GM19395 (cell line): ENCODE results near the gene RABL6.
"Not testable (repeated sequence)": the region's sequence is repeated elsewhere in the genome, so short reads cannot be mapped to it uniquely, and the experiment has no call there.

Experiments used
- ATAC-seq: cut with Tn5 transposase; IDR thresholded peaks from one replicate; pipeline ENCODE4 v1.9.1; 2021; ENCODE audit warnings: mild to moderate bottlenecking, moderate library complexity; ENCODE audit not compliant: unreplicated experiment

The RABL6 gene

DNA sequence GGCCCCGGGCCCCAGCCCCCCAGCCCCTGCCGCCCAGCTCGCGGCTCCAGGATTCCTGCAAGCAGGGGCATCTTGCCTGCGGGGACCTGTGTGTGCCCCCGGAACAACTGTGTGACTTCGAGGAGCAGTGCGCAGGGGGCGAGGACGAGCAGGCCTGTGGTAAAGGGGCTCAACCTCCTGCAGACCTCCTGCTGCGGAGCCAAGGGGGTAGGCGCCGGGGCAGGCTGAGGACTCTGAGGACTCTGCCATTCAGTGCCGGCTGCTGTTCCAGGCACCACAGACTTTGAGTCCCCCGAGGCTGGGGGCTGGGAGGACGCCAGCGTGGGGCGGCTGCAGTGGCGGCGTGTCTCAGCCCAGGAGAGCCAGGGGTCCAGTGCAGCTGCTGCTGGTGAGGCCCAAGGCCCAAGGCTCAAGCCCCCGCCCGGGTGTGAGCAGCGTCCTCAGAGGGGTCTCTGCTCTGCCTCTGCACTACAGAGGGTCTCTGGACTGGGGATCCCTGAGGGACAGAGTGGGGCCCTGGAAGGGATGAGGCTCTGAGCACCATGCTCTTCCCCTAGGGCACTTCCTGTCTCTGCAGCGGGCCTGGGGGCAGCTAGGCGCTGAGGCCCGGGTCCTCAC, 47.8 kb downstream of the RABL6 start:
- no peak for ATAC-seq

DNA sequence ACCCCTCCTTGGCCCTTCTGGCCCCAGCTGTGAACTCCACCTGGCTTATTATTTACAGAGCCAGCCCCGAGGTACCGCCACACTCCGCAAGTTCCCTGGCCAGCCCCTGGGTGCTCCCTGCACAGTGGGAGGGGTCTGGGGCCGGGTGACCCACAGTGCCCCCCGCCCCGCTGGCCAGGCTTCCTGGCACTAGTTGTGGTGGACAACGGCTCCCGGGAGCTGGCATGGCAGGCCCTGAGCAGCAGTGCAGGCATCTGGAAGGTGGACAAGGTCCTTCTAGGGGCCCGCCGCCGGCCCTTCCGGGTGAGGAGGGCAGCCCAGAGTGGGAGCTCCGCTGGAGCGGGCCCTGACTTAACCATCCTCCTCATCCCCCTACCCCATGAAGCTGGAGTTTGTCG, 48.3 kb downstream of the RABL6 start:
- ATAC-seq, result no peak

DNA sequence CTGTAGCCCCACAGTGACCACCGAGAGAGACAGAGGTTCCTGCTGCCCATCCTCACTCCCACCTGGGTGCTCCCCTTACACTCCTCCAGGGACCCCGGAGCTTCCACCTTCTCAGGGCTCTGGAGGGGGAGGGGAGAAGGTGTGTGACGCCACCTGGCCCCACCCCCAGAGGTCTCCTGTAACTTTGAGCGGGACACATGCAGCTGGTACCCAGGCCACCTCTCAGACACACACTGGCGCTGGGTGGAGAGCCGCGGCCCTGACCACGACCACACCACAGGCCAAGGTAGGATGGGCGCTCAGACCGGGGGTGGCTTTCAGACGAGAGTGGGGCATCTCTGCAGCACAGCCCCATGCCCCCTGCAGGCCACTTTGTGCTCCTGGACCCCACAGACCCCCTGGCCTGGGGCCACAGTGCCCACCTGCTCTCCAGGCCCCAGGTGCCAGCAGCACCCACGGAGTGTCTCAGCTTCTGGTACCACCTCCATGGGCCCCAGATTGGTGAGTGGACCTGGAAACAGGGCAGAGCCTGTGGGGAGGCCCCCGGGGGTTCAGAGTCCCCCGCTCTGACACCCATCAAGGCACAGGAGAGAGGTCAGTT, 48.9 kb downstream of the RABL6 start:
- no peak for ATAC-seq

DNA sequence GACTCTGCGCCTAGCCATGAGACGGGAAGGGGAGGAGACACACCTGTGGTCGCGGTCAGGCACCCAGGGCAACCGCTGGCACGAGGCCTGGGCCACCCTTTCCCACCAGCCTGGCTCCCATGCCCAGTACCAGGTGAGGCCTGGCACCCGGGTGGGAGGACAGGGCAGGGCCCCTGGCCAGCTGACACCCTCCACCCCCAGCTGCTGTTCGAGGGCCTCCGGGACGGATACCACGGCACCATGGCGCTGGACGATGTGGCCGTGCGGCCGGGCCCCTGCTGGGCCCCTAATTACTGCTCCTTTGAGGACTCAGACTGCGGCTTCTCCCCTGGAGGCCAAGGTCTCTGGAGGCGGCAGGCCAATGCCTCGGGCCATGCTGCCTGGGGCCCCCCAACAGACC, 49.4 kb downstream of the RABL6 start:
- ATAC-seq, result no peak

DNA sequence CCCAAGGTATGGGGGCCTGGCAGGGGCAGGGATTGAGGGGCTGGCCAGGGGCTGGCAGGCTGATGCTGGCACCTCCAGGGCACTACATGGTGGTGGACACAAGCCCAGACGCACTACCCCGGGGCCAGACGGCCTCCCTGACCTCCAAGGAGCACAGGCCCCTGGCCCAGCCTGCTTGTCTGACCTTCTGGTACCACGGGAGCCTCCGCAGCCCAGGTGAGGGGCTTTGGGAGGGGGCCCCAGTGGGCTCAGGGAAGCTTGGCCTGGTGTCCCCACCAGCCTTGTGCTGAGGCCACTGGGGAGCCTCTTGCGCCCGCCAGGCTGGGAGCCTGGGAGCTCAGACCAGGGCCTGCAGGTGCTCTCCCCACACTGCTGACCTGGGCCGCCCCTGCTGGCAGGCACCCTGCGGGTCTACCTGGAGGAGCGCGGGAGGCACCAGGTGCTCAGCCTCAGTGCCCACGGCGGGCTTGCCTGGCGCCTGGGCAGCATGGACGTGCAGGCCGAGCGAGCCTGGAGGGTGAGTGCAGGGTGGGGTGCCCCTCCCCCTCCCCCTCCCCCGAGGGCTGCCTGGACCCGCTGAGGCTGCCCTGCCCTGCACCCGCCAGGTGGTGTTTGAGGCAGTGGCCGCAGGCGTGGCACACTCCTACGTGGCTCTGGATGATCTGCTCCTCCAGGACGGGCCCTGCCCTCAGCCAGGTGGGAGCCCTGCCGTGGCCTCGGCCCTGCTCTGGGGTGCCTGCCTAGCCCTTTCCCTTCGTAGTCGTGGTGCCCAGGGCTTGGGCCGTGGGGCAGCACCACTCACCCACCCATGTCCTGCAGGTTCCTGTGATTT, 50.0 kb downstream of the RABL6 start:
- ATAC-seq, result no peak

DNA sequence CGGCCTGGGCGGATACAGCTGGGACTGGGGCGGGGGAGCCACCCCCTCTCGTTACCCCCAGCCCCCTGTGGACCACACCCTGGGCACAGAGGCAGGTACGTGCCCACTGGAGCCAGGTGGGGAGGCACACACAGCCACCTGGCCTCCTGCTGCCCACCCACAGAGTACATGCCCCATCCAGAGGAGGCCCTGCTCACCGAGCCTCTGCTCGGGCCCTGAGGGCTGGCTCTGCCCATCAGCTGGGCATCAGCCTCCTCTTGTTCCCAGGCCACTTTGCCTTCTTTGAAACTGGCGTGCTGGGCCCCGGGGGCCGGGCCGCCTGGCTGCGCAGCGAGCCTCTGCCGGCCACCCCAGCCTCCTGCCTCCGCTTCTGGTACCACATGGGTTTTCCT, 50.7 kb downstream of the RABL6 start:
- no peak for ATAC-seq

DNA sequence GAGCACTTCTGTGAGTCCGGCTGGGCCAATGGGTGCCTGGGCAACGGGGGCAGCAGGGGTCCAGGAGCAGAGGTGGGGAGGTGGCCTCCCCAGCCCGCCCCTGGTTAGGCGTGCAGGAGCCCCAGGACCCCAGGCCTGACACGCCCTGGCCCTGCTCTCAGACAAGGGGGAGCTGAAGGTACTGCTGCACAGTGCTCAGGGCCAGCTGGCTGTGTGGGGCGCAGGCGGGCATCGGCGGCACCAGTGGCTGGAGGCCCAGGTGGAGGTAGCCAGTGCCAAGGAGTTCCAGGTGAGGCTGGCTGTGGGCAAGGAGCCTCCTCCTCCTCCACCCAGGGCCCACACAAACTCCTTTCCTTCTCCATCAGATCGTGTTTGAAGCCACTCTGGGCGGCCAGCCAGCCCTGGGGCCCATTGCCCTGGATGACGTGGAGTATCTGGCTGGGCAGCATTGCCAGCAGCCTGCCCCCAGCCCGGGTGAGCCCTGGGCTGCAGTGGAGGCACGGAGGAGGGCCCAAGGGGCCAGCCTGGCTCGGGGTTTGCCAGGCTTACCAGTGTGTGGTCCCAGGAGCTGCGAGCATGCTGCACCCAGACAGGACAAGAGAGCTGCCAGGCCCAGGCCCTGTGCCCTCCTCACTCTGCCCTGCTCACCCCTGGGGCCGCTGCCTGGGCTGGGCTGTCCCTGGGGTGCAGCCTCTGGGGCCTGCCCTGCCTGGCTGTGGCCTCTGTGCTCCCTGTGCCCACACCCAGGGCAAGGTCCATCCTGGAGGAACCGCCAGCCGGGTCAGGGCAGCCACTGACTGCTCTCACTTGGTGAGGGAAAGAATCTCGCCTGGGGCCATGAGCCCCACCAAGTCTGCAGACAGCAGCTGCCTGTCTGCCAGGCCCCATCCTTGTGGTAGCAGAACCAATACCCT, 51.4 kb downstream of the RABL6 start:
- no peak for ATAC-seq

DNA sequence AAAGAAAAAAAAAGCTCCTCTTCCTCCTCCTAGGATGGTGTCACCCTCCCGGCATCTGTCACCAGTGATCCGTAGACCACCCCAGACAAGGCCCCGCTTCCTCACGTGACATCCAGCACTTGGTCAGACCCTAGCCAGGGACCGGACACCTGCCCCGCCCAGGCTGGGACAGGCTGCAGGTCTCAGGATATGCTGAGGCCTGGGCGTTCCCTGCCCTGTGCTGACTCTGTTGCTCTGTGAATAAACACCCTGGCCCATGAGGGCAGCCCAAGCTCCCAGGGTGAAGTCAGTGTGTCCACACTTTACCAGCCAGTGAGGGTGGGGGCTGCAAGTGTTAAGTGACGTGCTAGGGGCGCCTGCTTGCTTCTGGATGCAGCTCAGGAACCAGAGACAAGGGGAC, 52.8 kb downstream of the RABL6 start:
- ATAC-seq, result no peak

DNA sequence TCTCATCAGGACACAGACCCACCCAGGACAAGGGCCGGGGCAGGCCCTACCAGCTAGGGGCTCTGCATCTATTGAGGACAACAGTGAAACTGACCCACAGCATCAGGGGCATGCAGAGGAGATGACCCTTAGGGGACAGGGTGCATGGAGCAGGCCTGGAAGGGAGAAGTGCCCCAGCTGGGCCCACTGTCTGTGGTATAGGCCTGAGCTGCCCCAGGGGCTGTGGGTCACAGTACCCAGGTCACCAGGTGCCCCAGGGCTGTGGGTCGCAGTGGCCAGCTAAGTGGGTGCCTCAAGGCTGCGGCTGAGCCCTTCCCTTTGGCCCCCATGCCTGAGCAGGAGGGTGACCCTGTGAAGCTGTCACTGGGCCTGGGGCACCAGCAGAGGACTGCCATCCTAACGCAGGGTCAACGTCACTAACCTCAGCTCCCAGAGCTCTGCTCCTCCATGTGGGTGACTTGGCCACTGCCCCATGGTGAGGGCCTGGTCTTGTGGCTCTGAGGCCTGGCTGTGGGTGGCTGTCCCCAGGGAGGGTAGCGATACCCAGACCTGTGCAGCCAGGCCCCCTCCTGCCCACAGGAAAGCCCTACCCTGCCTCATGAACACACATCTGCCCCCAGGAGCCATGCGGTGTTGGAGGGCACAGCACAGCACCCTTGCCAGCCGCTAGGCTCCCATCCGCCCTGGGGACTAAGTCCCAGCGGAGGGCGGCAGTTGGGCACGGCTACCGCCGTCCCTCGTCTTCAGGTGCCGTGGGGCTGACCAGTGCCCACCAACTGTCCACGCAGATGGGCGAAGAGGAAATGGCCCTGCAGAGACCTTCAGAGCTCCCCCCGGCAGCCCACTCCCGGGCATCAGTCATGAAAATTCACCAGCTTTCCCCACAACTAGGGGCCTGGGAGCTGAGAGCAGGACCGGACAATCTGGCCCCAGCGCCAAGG, 53.5 kb downstream of the RABL6 start:
- no peak for ATAC-seq

DNA sequence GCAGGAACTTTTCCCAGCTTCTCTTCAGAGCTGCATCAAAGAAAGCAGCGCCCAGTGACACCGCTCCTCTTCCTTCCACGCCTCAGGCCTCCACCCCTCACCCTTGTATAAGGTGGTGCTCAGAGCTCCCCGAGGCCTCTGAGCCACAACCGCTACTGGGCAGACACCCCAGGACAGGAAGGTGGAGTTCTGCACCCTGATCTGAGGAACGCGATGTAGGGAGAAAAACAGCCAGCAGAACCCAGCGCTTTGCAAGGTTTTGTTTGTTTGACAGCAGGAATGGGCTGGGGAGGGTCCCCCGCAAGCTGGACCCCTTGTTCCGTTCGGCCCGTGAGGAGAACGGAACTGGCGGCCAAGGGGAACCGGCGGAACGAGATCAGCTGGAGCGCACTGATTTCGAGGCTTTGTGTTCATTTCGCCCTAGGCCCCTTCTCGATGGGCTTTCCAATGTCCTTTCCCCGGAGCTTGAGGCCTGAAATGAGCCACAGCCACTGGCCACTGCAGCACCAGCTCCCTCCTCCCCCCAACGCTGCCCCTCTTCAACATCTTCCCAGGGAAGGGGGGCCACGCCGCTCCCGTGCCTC, 54.2 kb downstream of the RABL6 start:
- no peak for ATAC-seq

DNA sequence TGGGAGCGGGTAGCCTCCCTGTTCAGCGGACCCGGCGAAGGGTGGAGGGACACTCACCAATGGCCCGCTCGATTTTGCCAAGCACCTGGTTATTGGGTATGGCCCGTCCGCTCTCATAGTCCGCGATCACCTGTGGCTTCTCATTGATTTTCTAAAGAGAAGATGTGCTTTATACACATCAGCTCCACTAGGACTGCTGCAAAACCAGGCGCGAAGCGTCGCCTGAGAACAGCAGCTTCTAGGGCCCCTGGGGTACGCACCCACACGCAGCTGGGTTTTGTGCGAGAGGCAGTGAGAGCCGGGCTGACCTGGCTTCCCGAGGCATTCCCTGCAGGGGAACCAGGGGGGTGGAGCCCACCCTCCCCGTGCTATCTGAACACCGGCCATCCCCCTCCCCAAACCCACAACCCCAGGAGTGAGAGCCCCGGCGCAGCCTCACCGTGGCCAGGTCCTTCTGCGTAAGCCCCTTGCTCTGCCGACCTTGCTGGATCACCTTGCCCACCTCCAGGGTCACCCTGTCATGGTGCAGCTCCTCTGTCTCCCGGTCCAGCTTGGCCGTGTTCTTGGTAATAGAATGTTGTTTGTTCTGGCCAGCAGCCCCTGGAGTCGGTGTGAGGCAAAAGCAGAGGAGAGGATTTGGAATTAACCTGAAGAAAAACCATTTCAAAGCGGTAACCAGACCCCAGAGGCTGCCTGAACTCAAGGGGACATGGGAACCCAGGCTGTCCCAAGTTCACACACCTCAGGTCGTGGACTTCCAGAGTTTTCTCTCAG, 55.3 kb downstream of the RABL6 start:
- ATAC-seq, result no peak

DNA sequence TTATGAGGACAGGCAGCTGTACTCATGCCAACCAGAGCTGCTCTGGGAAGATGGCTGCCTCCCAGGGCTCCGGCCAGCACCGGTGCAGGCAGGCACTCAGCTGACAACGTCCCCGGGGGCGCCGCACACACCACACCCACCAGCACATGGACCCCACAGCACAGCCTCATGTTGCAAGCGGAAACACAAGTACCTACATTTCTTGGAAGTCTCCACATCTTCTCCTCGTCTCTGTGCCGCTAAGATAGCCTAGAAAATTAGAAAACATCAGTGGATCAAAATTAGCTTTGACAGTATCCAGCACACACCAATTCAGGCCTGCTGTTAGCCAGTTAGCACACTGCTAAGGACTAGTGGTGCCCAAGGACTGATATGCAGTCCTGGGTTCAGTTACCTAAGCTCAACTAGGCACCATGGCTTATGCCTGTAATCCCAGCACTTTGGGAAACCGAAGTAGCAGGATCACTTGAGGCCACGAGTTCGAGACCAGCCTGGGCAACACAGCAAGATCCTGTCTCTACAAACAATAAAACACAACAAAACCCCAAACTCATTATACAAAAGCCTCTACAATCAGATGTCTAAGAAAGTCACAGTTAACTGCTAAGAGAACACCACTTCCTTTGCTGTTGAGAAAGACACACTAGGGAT, 56.0 kb downstream of the RABL6 start:
- ATAC-seq, result no peak

DNA sequence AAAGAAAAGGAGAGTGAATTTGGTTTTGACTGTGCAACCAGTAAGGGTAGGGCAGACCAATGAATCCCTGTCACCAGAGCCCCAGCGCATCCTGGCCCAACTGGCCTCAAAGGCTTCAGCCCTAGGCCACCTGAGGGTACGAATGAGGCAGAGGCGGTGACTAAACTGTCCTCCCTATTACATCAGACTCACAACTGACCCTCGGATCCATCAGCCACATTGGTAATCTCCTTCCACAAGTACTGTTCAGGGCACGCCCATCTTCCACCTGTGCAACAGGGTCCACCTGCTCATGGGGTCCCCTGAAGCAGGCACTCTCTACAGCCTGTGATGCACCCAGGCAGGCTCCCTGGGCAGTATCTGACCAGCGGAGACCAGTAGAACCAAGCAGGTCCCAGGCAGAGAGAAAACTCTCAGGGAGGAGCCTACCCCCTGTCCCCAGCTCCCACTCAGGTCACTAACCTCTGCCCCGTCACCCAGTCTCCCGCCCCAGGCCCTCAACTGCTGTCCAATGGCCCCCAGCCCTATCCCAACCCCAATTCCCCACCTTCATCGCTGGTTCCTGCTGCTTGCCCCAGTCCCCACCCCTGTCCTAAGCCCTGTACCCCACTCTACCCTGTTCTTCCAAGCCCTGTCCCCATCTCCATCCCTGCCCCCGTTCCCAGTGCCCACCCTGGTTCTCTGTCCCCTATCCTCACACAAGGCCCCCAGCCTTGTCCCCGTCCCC, 57.5 kb downstream of the RABL6 start:
- ATAC-seq, result no peak

DNA sequence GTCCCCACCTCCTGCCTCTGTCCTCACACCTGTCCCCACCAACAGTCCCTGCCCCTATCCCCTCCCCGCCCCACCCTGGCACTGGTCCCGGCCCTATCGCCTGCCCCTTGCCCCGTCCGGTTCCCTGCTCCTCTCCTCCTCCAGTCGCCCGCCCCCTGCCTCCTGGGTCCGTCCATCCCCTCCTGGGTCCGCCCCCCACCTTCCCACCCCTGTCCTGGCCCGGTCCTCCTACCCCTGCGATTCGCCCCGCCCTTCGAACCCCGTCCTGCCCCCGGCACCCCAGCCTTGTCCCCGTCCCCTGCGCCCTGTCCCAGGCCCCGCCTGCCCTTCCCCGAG, 58.0 kb downstream of the RABL6 start:
- no peak for ATAC-seq

DNA sequence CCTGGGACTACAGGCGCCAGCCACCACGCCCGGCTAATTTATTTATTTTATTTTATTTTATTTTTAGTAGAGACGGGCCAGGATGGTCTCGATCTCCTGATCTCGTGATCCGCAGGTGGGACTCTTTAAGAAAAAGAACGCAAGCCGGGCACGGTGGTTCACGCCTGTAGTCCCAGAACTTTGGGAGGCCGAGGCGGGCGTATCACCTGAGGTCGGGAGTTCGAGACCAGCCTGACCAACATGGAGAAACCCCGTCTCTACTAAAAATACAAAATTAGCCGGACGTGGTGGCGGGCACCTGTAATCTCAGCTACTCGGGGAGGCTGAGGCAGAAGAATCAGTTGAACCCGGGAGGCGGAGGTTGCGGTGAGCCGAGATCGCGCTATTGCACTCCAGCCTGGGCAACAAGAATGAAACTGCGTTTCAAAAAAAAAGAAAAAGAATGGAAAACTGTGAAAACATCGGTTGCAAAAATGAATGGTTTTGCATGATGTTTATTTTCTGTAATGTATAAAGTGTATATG, 59.2 kb downstream of the RABL6 start:
- not testable (repeated sequence) for ATAC-seq

DNA sequence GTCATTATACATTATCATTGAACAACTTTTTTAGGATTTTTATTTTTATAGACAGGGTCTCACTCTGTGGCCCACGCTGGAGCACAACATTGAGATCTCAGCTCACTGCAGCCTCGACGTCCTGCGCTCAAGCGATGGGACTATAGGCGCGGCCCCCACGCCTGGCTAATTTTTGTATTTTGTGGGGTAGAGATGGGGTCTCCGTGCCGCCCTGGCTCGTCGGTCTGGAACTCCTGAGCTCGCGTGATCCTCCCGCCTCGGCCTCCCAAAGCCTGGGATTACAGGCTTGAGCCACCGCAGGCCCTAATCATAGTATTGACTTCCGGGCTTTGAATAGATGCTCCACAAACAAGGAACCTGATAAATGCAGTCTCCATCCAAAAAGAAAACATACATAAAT, 59.7 kb downstream of the RABL6 start:
- ATAC-seq, result no peak

DNA sequence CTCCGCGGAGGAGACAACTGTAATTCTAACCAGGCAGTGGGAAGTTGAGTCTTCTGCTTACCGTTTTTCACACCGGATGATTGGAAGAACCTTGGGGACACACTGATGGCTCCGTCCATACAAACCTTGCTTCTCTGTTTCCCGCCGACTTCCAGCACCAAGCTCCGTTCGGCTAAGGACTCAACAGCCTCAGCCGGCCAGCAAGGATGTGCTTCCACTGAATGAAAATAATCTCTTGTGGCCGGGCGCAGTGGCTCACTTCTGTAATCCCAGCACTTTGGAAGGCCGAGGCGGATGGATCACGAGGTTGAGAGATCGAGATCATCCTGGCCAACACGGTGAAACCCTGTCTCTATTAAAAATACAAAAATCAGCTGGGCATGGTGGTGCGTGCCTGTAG, 60.2 kb downstream of the RABL6 start:
- ATAC-seq, result no peak

DNA sequence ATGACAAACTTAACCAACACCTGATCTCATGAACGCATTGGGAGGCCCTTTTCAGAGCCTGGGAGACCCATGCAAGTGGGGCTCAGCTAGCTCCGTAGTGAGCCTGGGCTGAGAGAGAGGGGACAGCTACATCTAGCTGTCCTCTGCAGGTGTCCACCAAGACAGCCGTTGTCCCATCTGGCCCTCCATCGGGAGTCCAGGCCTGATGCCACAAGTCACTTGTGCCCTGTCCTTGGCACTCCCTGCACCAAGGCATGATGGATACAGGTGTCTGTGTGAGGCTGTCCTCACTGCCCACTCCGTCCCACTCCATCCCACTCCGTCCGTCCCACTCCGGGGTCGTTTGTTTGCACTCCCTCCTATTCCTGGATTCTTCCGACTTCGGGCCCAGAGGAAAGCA, 60.9 kb downstream of the RABL6 start:
- no peak for ATAC-seq
